Heart left ventricle (tissue), 13 donors: ENCODE data around the gene PCDHGB7.

Experiments used
- POLR2A ChIP-seq, 2 donors: fragments of 450-650 bp; IDR thresholded peaks; one replicate each; pipeline ENCODE4 v1.6.1; 2017; ENCODE audit warnings: antibody characterized with exemption in 2 of 2, mild to moderate bottlenecking in 2 of 2, moderate library complexity in 2 of 2
- TF ChIP-seq, protein P1 (sequence below), 12 donors: fragments of 200-600 bp; sonication (generic) in 4 of 12; IDR thresholded peaks; one replicate each; pipeline versions ENCODE4 v1.5.0 to v1.8.0; 2018 to 2022; ENCODE audit warnings: antibody characterized with exemption in 12 of 12, mild to moderate bottlenecking in 5 of 12
- donor health status: ischemic (EF 13 %, LVEDD 7.1; RV severe dilation, severe dysfunction).
- donor health status: DM: no; HTN: yes; CAD: no.
- donor health status: DM: no; HTN: no; CAD: no.
- donor health status: ischemic (EF 25% LVEDD 6.9; RV normal size, moderate dysfunction).
- donor health status: ischemic (EF 25% LVEDD 5.7; RV mildly dilated, moderate dysfunction).
- donor health status: ischemic (EF 35%, LVEDD 5.7; RV mildly dilated, moderate dysfunction).
- donor health status: nonischemic (EF 11% LVEDD 7.7; RV severe dilation, severe dysfunction).
- donor health status: DM: yes; HTN: yes; CAD: no.
- donor health status: PGD.
- donor health status: ischemic (EF 29% LVEDD 5.4; RV normal size, mild dysfunction).
- donor health status: nonischemic (EF 23%, LVEDD 6.1; RV moderate dilation, normal function).

DNA sequence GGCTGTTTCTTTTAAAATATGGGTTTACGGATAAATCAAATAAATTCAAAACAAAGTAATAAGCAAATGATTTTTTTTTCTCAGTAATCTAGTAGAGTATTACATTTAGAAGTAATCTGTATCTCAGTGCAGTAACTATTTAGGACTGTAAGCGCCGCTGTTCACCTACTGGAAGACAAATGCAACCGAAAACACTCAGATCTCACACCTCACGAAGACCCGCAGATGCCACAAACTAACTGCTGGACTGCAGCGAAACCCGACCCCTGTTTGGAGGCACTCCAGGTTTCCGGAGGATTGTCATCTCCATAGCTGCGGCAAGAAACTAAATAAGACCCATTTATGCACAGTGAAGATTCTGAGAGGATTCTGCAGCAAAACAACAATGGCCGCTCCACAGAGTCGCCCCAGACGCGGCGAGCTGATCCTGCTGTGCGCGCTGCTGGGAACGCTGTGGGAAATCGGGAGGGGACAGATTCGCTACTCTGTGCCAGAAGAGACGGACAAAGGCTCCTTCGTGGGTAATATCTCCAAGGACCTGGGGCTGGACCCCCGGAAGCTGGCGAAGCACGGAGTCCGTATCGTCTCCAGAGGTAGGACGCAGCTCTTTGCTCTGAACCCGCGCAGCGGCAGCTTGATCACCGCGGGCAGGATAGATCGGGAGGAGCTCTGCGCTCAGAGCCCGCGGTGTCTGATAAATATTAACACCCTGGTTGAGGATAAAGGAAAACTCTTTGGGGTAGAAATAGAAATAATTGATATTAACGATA is 24.9 kb upstream of the PCDHGB7 start, which contains the start of gene PCDHGA8:
- TF ChIP-seq, protein P1, sequence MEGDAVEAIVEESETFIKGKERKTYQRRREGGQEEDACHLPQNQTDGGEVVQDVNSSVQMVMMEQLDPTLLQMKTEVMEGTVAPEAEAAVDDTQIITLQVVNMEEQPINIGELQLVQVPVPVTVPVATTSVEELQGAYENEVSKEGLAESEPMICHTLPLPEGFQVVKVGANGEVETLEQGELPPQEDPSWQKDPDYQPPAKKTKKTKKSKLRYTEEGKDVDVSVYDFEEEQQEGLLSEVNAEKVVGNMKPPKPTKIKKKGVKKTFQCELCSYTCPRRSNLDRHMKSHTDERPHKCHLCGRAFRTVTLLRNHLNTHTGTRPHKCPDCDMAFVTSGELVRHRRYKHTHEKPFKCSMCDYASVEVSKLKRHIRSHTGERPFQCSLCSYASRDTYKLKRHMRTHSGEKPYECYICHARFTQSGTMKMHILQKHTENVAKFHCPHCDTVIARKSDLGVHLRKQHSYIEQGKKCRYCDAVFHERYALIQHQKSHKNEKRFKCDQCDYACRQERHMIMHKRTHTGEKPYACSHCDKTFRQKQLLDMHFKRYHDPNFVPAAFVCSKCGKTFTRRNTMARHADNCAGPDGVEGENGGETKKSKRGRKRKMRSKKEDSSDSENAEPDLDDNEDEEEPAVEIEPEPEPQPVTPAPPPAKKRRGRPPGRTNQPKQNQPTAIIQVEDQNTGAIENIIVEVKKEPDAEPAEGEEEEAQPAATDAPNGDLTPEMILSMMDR (IDR thresholded peaks at IDR 0.05): peak in 5 of 12 donors; percentile 8 to 31 (median 16)
- TF ChIP-seq POLR2A (IDR thresholded peaks at IDR 0.05): no peak
